A172 (cell line): ENCODE results near the gene PKHD1. TPM values are rescaled to one million over a fixed set of nuclear protein-coding genes. Genes with fewer than 3 reads are reported as not detected.
A peak's percentile ranks its signal among the peaks of the same experiment; 100 is the strongest.
"Not testable (repeated sequence)": the region's sequence is repeated elsewhere in the genome, so short reads cannot be mapped to it uniquely, and the experiment has no call there.

Source experiments
- DNase-seq: peaks from one replicate; pipeline ENCODE4 v3.0.0-alpha.2; 2015; ENCODE audit warnings: low spot score
- total RNA-seq: library from RNA; depleted of rRNA; stranded (reverse); fragments of >200 nt; shearing (Covaris generic); gene quantifications from 2 replicates; pipeline ENCODE4 v1.2.3, GENCODE V29; 2014

The PKHD1 gene
- total RNA-seq, 1 experiment from 2014 or later, result not detected

DNA sequence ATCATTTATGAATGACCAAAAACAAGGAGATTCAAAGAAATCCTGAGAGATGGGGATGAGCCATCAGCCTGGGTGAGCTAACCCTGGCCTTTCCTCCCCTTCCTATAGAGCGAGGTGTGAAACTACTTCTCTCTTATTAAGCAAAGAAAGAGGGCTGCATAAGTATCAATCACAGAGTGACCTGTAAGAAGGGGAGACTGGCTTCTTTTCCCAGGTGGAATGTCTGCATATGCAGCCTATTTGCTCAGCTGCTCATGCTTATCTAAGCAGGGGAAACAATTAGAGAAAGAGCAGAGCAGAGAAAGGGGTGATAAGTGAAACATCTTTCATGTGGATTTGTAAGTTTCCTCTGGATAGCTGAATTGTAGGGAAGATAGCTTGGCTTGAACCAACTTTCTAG, 160.0 kb downstream of the PKHD1 start:
- no peak for DNase-seq

DNA sequence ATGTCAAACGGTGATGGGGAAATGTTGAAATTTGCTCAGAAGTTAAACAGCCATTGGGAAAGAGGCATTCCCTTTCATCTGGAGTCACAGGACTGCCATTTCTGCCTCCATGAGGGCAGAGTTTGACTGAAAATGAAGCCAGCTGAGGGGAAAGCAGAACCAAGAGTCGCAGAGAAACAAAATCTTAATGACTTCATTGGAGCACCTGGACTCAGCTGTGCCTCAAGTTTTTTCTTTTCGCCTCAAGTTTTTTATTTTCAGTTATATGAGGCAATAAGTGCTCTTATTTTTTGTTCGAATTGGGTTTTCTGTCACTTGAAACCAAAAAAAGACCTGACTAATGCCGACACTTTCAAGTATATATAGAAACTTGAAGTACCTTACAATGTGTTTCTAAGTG, 161.3 kb downstream of the PKHD1 start:
- no peak for DNase-seq

DNA sequence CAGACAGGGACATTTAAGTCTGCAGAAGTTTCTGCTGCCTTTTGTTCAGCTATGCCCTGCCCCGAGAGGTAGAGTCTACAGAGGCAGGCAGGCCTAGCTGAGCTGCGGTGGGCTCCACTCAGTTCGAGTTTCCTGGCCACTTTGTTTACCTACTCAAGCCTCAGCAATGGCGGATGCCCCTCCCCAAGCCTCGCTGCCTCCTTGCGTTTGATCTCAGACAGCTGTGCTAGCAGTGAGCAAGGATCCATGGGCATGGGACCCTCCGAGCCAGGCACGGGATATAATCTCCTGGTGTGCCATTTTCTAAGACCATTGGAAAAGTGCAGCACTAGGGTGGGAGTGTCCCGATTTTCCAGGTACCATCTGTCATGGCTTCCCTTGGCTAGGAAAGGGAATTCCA, 164.9 kb downstream of the PKHD1 start:
- DNase-seq, result not testable (repeated sequence)

DNA sequence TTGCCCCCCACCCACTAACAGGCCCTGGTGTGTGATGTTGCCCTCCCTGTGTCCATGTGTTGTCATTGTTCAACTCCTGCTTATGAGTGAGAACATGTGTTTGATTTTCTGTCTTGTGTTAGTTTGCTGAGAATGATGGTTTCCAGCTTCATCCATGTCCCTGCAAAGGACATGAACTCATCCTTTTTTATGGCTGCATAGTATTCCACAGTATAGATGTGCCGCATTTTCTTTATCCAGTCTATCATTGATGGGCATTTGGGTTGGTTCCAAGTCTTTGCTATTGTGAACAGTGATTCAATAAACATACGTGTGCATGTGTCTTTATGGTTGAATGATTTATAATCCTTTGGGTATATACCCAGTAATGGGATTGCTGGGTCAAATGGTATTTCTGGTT, 169.1 kb downstream of the PKHD1 start:
- DNase-seq, result not testable (repeated sequence)

DNA sequence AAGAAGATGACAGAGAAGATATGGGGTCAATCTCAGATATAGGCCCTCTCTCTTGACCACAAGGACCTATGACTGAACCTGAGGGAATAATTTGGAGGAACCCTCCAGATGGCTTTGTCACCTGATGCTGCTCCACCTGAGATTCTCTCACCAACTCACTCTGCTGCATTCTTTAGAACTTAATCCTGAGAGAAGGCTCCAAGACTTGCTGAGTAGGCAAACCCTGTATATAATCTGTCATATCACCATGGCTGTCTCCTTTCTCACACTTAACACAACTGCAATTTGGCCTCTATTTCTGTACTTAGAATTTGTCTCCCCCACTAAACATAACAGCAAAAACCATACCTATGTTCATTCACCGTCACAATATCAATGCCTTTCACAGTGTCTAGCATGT, 172.3 kb downstream of the PKHD1 start:
- DNase-seq, result no peak

DNA sequence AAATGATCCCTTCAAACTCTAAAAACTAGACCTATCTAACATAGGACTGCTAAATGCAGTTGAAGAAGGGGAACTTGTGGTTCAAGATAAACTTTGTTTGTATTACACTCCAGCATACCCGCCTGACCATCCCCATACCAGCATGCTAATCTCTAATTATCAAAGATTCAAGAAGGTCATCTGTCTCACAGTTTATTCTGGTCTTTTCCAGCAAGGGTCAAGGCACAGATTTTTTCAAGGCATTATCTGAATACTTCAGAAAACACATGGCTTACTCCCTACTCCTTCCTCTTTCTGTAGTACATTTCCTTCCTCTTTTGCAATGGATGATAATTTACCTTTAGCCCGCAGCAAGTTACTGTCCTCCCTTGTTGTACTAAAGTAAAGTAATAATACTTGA, 174.1 kb downstream of the PKHD1 start:
- DNase-seq, result no peak

DNA sequence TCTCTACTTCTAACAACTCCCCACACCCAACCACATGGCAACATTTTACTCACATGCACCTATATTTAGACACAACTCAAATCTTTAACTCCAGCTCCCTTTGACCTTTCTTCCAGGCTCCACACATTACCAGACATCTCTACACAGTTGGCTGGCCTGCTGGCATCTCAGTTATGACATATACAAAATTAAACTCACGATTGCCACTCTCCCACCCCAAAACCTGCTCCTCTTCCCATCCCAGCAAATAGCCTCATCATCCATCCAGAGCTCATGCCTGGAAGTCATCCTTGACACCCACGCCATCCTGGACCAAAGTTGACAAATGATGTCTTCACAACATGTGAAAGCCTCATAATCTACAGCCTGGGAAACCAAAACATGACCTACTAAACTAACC, 176.6 kb downstream of the PKHD1 start:
- no peak for DNase-seq

DNA sequence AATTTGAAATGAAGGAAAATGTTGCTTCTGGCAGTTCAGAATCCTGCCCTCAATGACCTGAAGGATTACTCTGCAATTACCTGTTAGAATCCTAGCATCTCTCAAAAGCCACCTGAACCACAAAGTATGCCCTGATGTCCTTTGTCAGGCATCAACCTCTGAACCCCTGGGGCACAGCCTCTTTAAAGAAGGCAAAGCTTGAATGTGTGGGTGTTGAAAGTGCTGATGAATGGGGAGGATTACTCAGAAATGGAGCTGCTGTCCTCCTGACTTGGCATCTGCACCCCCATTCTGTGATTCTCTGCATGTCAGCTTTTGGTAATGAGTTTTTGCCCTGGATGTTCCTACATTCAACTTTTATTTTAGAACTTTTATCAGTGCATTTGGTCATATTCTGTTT, 179.2 kb downstream of the PKHD1 start:
- no peak for DNase-seq

DNA sequence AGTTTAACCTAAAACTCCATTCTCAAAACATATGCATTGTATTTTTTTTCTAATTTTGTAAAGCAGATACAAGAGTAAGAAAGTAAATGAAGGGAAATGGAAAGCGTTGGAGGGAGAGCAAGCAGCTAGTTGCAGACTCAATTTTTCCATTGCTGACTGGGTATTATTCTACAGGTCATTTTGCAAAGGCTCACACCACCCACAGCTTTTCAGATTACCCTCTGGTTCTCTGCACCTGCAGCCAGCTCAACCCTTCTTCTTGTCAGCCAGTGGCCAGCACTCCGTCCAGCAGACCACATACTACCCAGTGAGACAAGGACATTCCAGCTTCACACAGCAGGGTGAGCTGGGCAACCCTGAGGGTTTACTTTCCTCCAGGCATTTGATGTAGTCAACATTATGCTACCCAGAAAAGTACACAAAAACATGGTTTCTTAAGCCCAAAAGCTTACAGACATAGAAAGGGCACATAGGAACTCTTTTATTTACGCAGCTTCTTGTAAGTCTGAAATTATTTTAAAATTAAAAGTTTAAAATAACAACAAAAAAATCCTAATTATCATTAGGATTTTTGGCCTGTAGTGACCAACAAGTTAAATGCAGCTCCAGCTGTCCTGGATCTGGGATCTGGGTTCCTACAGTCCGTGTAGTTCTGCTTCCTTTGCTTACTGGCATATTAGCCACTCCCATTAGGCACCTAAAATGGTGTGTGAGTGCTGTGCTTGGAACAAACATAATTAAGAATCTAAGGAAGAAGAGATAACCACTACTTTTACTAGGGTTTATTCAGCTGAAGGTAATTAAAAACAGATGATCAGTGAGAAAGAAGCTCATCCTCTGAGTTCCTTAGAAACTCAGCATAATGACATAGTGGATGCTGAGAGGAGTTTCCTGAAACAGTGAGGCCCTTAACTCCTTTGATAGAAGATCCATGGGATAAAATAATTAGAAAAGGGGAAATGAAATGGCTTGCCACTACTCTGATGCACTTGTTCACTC, 185.3 kb downstream of the PKHD1 start:
- no peak for DNase-seq

DNA sequence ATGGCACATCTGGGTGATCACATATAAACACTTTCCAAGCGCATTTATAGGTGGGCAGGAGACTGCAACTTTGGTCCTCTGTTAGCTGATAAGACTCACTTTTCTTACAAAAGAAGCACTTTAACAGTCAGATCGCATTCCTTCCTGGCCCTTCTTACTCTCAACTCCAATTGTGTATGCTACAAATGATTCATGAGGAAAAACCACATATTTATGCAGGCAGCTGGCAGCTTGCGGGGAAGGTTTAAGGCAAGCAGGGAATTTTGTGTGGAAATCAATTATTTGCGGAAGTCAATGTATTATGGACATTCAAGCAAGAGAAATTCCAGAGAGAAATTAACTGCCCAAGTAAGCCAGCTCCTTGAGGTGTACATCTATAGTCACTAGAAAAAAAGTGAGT, 194.0 kb downstream of the PKHD1 start:
- DNase-seq, result no peak

DNA sequence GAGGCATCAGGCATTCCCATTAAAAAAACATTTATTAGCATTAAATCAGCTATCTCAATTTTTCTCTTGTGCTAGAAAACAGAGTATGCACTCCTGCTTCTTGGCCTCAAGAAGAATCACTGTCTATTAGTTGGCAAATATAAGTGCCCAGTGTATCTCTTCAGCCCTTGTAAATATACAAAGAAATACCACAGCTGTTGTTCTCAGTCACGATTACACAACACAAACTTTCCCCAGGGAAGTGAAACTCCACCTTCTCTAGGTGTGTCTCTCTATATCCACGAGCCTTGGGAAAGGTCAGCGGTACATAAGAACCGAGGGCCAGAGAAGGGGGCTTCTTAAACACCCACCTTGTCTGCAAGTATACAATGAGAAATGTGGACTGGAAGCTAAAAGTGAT, 194.7 kb downstream of the PKHD1 start:
- no peak for DNase-seq

DNA sequence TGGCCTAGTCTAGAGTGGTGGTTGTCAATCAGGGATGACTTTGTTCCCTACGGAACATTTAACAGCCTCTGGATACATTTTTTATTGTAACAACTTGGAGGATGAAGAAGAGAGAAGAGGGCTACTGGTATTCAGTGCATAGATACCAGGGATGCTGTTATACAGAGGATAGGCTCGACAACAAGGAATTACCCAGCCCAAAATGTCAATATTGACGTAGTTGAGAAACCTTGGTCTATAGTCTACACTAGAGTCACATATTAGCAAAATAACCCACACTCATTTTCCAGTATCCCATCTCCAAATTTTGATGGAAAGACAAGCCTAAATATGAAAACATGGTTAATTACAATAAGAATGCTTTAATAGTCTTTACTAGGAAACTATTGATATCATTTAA, 195.1 kb downstream of the PKHD1 start:
- DNase-seq, result no peak

DNA sequence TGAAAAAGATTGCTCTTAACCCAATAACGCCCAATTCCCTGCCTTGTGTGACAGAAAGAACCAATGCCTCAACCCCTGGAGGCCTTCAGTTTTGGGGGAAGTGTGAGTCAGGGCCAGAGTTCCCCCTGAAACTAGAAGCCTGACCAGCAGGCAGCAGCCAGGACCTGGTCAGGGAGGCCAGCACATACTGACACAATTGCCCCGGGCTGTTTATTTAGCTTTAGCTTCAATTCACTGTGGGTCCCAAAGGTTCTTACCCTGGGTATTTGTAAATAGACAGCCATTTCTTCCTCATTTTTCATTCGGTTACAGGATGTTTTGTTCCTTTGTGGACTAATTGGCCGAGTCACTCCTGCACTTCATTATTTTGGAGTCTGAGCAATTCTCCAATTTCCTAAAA, 195.6 kb downstream of the PKHD1 start:
- DNase-seq, result no peak

DNA sequence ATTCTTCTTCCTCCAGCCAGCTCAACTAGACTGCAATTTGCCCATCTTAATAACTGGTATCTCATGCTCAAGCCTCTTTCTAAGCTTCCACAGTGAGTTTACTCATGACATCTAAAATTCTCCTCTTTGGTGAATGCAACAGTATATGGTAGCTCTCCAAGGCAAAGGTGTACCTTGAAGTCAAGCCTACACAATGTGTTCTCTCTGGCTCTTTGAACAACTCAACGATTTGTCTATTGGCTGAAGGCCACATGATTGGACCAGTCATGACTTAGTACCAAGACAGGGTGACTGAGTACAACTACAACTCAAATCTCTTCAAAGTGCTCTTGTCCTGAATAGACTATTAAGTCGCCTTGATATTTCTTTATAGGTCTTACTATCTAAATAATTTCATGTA, 199.6 kb downstream of the PKHD1 start:
- no peak for DNase-seq

DNA sequence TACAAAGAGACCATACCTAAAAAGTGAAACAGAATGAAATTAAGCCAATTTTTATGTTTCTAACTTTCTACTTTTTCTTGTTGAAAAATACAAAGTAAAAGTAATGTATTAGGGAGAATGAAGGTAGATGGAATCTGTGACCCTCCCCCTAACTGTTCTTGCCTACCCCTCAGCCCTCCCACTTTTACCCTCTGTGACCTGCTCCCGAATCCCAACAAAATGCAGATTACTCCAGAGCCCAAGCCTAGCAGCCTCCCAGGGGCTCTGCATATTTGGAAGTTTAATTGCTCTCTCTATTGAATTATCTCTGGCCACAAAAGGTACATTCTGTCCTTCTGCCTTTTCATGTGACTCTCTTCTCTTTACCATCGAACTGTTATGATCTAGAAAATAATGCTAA, 201.5 kb downstream of the PKHD1 start:
- DNase-seq, result no peak

DNA sequence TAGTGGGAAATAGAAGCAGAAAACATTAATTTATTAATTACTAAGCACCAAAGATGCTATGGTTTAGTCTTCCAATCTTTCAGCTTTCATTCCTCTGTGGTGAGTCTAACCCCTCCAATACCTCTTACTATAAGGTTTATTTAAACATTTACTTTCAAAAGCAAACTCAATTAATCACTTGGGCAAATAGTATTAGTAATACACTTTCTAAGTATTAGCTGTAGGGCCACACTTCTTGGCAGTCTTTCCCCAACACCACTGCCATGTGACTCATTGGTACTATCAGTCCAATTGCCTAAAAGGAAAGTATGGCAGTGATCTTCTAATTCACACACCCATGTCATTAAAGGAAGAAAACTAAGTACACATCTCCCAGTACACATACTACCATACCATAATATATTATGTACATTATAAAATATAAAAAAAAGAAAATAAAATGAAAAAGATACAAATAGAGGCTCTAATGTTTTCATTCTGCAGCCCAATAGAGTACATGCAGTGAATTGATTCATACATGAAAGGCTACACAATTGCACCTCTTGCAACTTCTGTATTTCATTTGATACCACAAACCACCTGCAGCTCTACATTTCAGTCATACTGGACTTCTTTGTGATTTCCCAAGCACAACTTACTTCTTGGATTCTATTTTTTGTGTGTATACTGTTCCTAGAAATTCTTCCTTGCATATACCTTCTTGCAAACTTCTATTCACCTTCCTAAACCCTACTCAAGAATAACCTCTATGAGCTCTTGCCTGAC, 218.6 kb downstream of the PKHD1 start:
- no peak for DNase-seq

DNA sequence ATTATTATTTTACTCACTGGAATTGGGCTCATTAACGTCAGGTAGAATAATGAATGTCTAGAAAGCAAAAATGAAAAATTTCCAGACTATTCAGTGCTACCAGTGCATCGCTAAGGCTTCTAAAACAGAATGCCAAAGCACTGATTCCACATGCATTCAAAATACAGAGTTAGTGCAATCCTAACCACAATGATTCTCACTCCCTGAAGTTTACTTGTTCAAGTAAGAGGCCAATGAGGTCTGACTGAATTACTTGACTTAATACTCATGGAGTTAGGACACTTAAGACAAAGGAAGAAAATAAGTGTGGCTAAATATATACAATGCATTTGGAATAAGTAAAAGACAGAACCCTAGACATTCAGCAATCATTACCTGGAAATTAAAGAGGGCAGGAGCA, 220.5 kb downstream of the PKHD1 start:
- no peak for DNase-seq

DNA sequence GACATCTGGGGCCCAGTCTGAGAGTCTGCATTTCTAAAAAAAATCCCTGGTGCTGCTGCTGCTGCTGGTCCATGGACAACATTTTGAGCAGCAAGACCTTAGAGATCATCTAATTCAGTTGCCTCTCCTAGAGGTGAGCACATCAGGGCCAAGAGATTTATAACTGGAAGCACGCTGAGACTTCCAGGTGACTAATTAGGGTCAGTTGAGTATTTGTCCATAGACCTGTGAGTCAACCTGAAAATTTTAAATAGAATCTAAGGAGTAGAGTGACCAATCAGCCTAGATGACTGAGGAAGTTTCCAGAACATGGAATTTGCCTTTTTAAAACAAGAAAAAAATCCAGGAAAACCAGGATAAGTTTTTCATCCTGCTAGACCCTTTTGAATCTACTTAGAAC, 221.4 kb downstream of the PKHD1 start:
- no peak for DNase-seq

DNA sequence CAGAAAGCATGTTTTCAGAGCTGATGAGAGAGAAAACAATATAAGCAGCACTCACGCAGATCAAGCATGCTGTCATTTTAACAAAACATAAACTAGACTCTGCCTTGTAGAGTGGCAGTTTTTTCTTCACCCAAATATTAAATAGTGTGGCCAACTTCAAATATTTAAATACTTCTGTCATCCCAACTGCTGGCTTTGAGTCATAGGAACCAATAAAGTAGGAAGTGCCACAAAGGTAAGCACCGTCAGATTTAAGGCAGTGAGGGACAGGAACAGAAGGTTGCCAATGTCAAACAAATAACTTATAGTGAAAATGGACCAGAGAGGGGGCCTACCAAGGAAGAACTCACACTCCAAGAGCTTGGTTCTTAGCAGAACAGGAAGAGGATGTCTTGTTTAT, 222.2 kb downstream of the PKHD1 start:
- DNase-seq, result no peak

DNA sequence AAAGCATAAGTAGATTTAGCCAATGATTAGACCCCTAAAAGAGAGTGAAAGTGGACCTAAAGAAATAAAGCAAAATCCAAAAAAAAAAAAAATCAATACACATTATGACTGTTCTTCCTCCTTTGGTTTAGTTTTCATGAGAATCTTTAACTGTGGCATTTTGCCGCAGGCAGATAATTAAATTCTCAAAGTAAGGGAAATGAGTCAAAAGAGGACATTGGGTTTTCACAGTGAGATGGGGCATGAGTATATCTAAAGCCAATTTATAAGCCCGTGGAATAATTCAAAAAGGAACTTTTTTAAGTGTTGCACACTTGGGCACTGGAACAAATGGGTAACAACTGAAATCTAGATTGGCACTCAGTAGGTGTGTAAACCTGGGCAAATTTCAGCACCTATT, 230.3 kb downstream of the PKHD1 start:
- no peak for DNase-seq

DNA sequence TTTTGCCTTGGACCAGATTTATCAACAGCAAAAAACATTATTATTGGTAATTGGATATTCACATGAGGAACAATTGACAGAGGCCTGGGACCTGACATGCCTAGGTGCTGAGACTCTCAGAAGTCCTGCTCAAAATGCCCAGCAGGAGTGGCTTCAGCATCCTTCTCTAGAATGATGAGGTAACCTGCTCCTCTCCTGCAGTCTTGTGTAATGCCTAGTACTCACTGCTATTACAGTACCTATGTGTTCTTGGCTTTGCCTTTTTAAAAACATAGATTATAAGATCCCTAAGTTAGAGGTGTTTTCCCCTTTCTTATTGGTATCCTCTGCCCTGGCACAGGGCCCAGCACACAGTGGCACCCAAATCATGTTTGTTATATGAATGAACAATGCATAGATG, 230.9 kb downstream of the PKHD1 start:
- DNase-seq, result no peak

DNA sequence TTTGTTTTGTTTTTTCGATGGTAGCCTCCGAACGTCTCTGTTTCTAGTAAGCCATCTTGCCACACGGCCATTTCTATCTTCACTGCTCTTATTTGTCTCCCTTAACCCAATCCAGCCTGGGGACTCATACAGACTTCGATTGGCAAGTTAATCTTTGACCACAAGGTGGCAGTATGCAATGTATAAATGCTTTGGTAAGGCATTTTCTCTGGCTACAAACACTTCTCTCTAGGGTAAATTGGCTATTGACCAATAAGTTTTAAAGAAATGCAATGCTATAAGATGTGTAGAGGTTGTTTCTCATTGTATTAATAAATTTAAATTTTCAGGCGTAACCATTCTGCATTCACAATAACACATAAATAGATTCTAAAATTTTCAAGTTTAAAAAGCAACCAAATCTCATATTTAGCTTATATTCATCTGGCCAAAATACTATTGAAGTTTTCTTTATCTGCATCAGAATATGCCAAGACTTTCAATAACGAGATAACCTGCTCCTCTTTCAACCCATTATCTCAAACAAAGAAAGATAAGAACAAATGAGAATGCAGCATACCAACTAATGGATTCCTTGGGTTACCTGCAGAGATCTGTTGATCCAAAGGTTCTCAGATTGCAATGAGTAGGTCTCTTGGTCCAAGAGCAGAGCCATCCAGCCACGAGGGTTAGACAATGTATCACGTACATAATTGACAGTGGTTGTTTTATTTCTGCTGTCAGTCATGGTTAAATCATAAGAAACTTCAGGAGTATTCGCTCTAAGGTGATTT, 231.9 kb downstream of the PKHD1 start:
- DNase-seq, result peak; percentile 47
